GM21528 (cell line): ENCODE measurements around the gene DYNC2H1.

Experiments
- ATAC-seq: cut with Tn5 transposase; IDR thresholded peaks from one replicate; pipeline ENCODE4 v1.9.1; 2021; ENCODE audit warnings: mild to moderate bottlenecking, moderate library complexity; ENCODE audit not compliant: unreplicated experiment, low FRiP score

Gene DYNC2H1

GRCh38 chr11:103274025-103274424 is 164.8 kb downstream of the DYNC2H1 start:
- ATAC-seq, result no peak

GRCh38 chr11:103279821-103280220 is 170.6 kb downstream of the DYNC2H1 start:
- ATAC-seq, result no peak

- ATAC-seq, result no peak
These were observed 172.1 kb downstream of the DYNC2H1 start for GRCh38 chr11:103281301-103281700.

GRCh38 chr11:103284260-103284659 is 175.0 kb downstream of the DYNC2H1 start:
- no peak for ATAC-seq

GRCh38 chr11:103294516-103294915 is 185.3 kb downstream of the DYNC2H1 start:
- ATAC-seq, result no peak

GRCh38 chr11:103295704-103296103 is 186.5 kb downstream of the DYNC2H1 start:
- ATAC-seq, result no peak

GRCh38 chr11:103297900-103298299 is 188.7 kb downstream of the DYNC2H1 start:
- no peak for ATAC-seq

- ATAC-seq, result no peak
These were observed 206.0 kb downstream of the DYNC2H1 start for GRCh38 chr11:103315248-103315647.

- no peak for ATAC-seq
These were observed 207.9 kb downstream of the DYNC2H1 start for GRCh38 chr11:103317118-103317517.

GRCh38 chr11:103322821-103323220 is 213.6 kb downstream of the DYNC2H1 start:
- ATAC-seq, result no peak

- ATAC-seq, result peak; percentile 14
These were observed 216.5 kb downstream of the DYNC2H1 start for GRCh38 chr11:103325686-103326069.

GRCh38 chr11:103326070-103326794 is 217.0 kb downstream of the DYNC2H1 start:
- ATAC-seq, result peak; percentile 96

- no peak for ATAC-seq
These were observed 218.5 kb downstream of the DYNC2H1 start for GRCh38 chr11:103327721-103328120.

GRCh38 chr11:103332409-103332808 is 223.2 kb downstream of the DYNC2H1 start:
- ATAC-seq, result no peak

GRCh38 chr11:103338621-103339484 is 229.6 kb downstream of the DYNC2H1 start:
- no peak for ATAC-seq

GRCh38 chr11:103339485-103339857 is 230.2 kb downstream of the DYNC2H1 start:
- ATAC-seq, result no peak

GRCh38 chr11:103340956-103341355 is 231.7 kb downstream of the DYNC2H1 start:
- no peak for ATAC-seq

GRCh38 chr11:103344886-103345285 is 235.7 kb downstream of the DYNC2H1 start:
- ATAC-seq, result no peak

- no peak for ATAC-seq
These were observed 240.4 kb downstream of the DYNC2H1 start for GRCh38 chr11:103349595-103349994.

- no peak for ATAC-seq
These were observed 245.4 kb downstream of the DYNC2H1 start for GRCh38 chr11:103354656-103355055.

GRCh38 chr11:103358251-103358650 is 249.0 kb downstream of the DYNC2H1 start:
- no peak for ATAC-seq

GRCh38 chr11:103359216-103359615 is 250.0 kb downstream of the DYNC2H1 start:
- no peak for ATAC-seq
